Measurements from ENCODE around the gene IL17B.

IL17B gene

GRCh38 chr5:149379818-149380374 is 804 bp upstream of the IL17B start:
- DNase-seq (ENCODE audit: low read depth in 2 of 2), result no peak

- DNase-seq (ENCODE audit: low read depth in 2 of 2), result no peak
Measured at GRCh38 chr5:149378241-149378820, 761 bp downstream of the IL17B start.

- DNase-seq (ENCODE audit: low read depth in 2 of 2), result no peak
Measured at GRCh38 chr5:149376711-149377447, 2.2 kb downstream of the IL17B start.

GRCh38 chr5:149376104-149376503 is 3.0 kb downstream of the IL17B start:
- no peak for DNase-seq (ENCODE audit: low read depth in 2 of 2)

- DNase-seq (ENCODE audit: low read depth in 2 of 2), result no peak
Measured at GRCh38 chr5:149375434-149375833, 3.7 kb downstream of the IL17B start.

GRCh38 chr5:149374801-149375200 is 4.3 kb downstream of the IL17B start:
- DNase-seq (ENCODE audit: low read depth in 2 of 2), result no peak

DNA sequence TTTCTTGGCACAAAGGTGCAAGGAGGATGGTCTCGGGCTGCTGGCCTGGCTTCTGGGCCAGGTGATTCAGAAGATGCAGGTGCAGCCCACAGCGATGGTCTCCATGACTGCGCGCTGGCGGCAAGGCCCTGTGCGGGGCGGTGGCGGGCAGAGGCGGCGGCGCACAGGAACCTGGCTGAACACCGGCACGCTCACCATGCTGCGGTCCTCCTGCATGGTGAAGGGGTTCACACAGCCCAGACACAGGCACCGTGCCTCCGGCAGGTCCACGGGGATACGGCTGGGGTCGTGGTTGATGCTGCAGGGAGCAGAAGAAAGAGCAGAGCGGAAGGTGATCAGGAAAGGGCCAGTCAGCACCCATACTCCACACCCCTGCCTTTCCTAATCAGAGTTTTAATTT is 4.8 kb downstream of the IL17B start:
- no peak for DNase-seq (ENCODE audit: low read depth in 2 of 2)

- no peak for DNase-seq (ENCODE audit: low read depth in 2 of 2)
Measured at GRCh38 chr5:149372932-149373331, 6.2 kb downstream of the IL17B start.

DNA sequence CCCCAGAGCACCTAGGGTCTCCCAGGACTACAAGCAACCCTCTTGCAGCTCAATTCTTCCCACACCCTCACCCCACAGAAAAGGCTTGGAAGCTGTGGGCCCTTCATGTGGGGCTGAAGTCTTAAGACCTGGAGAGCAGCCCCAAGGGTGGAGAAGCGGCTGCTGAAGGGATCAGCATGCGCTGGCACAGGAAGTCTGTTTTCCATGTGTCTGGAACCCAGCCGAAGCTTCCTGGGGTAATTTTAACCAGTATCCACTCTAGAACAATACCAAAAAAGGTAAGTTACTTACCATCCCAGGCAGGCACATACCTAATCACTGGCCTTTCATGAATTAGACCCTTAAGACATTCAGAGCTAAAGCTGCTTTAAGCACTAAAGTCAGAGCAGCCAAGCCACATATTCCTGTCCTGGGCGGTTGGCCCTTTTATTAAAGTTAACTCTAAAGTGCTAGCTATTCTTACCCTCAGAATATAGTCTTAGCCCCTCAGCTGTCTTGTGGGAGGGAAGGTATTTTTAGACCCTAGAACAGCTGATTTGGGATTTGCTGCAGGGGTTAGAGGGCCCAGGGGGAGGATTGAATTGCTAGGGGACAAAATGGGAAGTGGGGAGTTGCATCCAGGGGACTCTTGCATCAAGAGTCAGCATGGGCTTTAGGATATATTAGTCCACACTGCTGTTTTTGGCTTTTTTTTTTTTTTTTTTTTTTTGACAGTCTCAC is 6.9 kb downstream of the IL17B start:
- no peak for DNase-seq (ENCODE audit: low read depth in 2 of 2)

- peak in 1 of 2 experiments; percentile 51 for DNase-seq (ENCODE audit: low read depth in 2 of 2)
Measured at GRCh38 chr5:149371296-149371962, 7.7 kb downstream of the IL17B start.

DNA sequence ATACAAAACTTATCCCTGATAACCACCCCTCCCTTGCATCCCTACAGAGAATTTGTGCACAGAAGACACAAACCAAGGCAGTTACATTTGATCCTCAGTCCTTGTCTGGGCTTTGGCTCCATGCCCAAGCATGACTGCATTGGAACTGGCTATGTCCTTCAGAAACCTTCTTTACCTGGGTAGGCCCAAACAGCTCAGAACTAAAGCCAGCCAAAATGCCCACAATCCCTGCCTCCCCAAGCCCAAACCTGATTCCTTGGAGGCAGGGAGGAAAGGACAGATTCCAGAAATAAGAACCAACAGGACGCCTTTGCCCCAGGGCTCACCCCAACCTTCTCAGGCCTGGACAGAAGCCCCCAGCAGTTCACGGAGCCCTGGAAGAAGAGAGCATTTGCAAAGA is 8.2 kb downstream of the IL17B start:
- no peak for DNase-seq (ENCODE audit: low read depth in 2 of 2)

DNA sequence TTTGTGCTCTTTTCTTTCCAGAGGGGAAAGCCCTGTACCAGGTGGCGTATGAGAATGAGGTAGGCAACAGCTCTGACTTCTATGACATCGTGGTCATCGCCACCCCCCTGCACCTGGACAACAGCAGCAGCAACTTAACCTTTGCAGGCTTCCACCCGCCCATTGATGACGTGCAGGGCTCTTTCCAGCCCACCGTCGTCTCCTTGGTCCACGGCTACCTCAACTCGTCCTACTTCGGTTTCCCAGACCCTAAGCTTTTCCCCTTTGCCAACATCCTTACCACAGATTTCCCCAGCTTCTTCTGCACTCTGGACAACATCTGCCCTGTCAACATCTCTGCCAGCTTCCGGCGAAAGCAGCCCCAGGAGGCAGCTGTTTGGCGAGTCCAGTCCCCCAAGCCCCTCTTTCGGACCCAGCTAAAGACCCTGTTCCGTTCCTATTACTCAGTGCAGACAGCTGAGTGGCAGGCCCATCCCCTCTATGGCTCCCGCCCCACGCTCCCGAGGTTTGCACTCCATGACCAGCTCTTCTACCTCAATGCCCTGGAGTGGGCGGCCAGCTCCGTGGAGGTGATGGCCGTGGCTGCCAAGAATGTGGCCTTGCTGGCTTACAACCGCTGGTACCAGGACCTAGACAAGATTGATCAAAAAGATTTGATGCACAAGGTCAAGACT is 11.0 kb downstream of the IL17B start:
- DNase-seq (ENCODE audit: low read depth in 2 of 2), result no peak

- DNase-seq (ENCODE audit: low read depth in 2 of 2), result peak in 1 of 2 experiments; percentile 48
Measured at GRCh38 chr5:149367249-149367971, 11.7 kb downstream of the IL17B start.

DNA sequence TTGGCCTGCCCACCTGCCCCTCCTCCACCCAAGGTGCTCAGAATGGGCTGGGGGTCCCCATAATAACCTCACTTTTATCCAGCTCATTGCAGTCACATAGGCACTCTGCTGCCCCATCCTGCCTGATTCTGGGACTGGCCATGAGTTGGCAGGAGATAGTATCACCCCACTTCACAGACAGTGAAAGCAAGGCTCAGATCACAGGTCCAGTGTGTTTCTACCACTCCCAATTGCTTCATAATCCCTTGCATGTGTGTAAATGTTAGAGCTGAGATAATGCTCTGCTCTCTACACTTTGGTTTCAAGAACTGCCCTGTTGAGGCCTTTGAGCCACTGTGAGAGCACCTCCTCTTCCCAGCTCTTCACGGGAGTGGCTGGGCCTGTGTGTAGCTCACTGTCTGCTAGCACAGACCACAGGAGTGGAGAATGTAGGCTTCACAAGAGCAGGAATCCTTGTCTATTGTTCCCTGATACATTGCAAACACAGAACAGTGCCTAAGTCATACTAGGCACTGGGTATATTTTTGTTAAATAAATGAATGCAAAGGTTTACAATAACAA is 12.8 kb downstream of the IL17B start:
- DNase-seq (ENCODE audit: low read depth in 2 of 2), result no peak

DNA sequence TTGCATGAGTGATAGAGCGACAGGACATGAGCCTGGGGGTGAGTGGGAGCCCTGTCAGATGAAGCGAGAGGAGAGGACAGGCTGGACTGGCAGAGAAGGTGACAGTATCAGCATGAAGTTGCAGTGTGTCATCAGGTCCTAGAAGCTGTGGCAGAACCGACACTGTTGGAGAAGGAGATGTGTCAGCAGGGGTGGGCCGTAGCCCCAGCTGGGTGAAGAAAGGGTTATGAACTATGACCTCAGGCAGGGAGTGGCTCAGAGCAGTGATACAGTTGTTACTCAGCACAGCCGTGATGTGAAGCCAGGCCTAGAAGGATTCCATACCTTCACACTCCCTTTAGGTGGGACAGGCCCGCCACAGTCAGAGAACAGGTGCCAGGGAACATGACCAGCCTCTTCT is 13.7 kb downstream of the IL17B start:
- DNase-seq (ENCODE audit: low read depth in 2 of 2), result no peak

- no peak for DNase-seq (ENCODE audit: low read depth in 2 of 2)
Measured at GRCh38 chr5:149364719-149365118, 14.4 kb downstream of the IL17B start.

DNA sequence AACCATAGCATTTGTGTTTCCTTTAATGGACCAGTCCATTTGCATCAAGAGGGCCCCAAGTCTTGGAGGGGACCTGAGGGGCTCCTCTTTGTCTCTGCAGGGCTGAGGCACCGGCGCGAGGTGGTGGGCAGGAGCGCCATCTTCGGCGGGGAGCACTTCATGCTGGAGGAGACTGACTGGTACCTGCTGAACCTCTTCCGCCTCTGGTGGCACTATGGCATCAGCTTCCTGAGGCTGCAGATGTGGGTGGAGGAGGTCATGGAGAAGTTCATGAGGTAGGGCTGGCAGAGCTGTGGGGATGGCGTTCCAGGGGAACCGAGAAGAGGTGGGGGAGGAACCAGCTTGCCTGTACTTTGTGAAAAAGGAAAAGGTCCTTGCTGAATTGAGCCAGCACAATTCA is 15.2 kb downstream of the IL17B start:
- DNase-seq (ENCODE audit: low read depth in 2 of 2), result no peak

DNA sequence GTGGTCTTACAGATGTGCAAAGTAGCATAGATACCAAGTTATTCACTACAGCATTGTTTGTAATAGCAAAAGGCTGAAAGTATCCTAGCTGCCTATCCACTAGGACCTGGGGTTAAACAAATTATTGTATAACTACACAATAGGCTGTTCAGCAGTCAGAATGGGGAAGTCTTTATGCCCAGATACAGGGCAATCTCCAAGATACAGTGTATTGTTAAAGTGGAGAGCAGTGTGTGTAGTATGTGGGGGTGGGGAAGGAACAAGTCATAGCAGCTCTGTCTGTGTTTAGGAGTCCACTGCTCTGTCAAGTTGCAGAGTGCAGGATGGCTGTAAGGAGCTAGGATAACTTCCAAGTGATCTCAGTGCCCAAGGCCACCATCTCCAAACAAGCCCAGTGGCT is 15.7 kb downstream of the IL17B start:
- no peak for DNase-seq (ENCODE audit: low read depth in 2 of 2)

- no peak for DNase-seq (ENCODE audit: low read depth in 2 of 2)
Measured at GRCh38 chr5:149362541-149362940, 16.6 kb downstream of the IL17B start.

DNA sequence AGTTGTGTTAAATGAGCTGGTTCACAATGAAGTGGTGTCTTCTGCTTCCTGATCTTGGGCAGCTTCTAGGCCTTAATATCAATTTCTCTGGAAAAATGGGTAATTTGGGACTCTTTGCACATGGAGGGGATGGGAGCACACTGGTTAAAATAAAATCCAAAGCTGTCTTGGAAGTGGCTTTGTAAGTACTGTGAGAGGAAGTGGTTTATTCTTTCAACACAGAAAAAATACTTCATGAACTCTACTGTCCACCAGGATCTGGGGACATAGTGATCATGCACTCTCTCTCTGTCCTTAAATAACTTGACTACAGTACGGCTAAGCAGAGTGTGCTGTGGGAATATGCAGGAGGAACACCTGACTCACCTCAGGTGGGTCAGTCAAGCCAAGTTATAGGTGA is 18.8 kb downstream of the IL17B start:
- no peak for DNase-seq (ENCODE audit: low read depth in 2 of 2)
